Activated naive CD4-positive, alpha-beta T cell treated with anti-CD3 and anti-CD28 coated beads, Interleukin-2, amount 50 U/mL, for 72 hours (primary cell): ENCODE measurements around the gene ZNF831. TPM values are rescaled to one million over a fixed set of nuclear protein-coding genes. Genes with fewer than 3 reads are reported as not detected.

Source experiments
- ATAC-seq, 2 donors: fragments of 150-1000 bp; cut with Tn5 transposase; 2 replicates each; pipeline ENCODE4 v1.10.0; 2021; ENCODE audit warnings: mild to moderate bottlenecking in 2 of 2, moderate library complexity in 2 of 2
- DNase-seq, 2 donors: peaks; one replicate each; pipeline ENCODE4 v3.0.0; 2021 to 2022; ENCODE audit warnings: low spot score in 2 of 2
- H3K27ac Mint-ChIP-seq, 2 donors: one replicate each; pipeline ENCODE4 v1.8.0; 2022; ENCODE audit warnings: mild to moderate bottlenecking in 2 of 2, mixed read lengths in 2 of 2
- H3K36me3 Mint-ChIP-seq, 2 donors: one replicate each; pipeline ENCODE4 v1.8.0; 2022; ENCODE audit warnings: mixed read lengths in 2 of 2
- H3K9me3 Mint-ChIP-seq, 2 donors: one replicate each; pipeline ENCODE4 v1.8.0; 2022; ENCODE audit warnings: mixed read lengths in 2 of 2
- total RNA-seq, 2 donors: library from RNA; stranded (reverse); gene quantifications; one replicate each; pipeline ENCODE4 v1.2.3, GENCODE V29; 2022

Gene ZNF831
- total RNA-seq, 2 donors from 2014 or later, result 6.6 to 12.7 TPM

- Mint-ChIP-seq H3K36me3 (peaks cover 15 to 36% of the 10 kb centered on the region in 2 donors), H3K27ac (peak overlapping the region; percentile 87 to 96), H3K9me3 (no peaks in the 10 kb centered on the region)
- peak; percentile 72 to 74 for ATAC-seq
- DNase-seq, result peak; percentile 63 to 72
Observed at GRCh38 chr20:59149678-59150504, 13.7 kb upstream of the ZNF831 start.

DNA sequence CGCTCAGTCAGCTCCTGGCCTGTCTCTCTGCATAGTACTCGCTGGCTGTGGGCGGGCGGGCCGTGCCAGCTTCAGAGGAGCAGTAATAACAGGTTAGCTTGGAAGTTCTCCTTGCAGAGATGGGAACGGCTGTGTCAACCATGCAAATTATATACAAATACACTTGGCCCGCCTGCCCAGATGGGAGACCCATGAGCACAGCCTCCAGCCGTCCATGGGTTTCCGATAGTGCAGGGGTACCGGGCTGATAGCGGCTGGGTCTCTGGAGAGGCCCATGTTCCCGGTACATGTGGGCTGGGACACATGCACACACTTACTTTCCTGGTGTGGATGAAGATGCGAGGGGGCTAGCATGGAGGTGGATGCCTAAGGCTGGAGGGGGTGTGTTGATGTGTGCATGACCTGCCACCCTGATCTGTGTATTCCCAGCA lies 12.8 kb upstream of the ZNF831 start:
- Mint-ChIP-seq H3K27ac (peak overlapping the region; percentile 56 to 79), H3K36me3 (peaks cover 15 to 36% of the 10 kb centered on the region in 2 donors), H3K9me3 (no peaks in the 10 kb centered on the region)
- DNase-seq (no peak), ATAC-seq (no peak)

DNA sequence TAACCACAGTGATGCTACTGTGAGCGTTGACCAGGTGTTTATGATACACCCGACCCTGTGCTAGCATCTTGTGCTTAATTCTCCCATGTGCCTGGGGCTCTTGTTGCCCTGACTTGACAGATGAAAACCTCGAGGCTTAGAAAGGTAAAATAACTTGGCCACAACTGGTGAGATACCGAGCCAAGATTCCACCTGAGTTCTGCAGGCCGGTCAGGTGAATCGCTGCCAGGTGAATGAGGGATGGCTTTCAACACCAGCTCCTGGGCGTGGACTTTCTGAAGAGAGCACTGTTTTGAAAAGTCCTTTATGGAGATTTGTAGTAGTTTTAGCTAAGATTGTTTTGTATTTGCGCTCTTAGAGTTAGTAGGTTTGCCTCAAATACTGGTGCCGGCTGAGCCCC lies 12.2 kb upstream of the ZNF831 start:
- H3K36me3 Mint-ChIP-seq, result peaks cover 15 to 36% of the 10 kb centered on the region in 2 donors
- H3K27ac Mint-ChIP-seq, result peak overlapping the region; percentile 62 to 79
- no peak for ATAC-seq
- DNase-seq, result no peak
- H3K9me3 Mint-ChIP-seq, result no peaks in the 10 kb centered on the region

GRCh38 chr20:59151820-59152219 lies 11.8 kb upstream of the ZNF831 start:
- Mint-ChIP-seq H3K9me3 (no peaks in the 10 kb centered on the region), H3K27ac (peak overlapping the region; percentile 79 to 84), H3K36me3 (peaks cover 11 to 32% of the 10 kb centered on the region in 2 donors)
- peak; percentile 43 to 87 for ATAC-seq
- DNase-seq, result peak in 1 of 2 donors; percentile 65

DNA sequence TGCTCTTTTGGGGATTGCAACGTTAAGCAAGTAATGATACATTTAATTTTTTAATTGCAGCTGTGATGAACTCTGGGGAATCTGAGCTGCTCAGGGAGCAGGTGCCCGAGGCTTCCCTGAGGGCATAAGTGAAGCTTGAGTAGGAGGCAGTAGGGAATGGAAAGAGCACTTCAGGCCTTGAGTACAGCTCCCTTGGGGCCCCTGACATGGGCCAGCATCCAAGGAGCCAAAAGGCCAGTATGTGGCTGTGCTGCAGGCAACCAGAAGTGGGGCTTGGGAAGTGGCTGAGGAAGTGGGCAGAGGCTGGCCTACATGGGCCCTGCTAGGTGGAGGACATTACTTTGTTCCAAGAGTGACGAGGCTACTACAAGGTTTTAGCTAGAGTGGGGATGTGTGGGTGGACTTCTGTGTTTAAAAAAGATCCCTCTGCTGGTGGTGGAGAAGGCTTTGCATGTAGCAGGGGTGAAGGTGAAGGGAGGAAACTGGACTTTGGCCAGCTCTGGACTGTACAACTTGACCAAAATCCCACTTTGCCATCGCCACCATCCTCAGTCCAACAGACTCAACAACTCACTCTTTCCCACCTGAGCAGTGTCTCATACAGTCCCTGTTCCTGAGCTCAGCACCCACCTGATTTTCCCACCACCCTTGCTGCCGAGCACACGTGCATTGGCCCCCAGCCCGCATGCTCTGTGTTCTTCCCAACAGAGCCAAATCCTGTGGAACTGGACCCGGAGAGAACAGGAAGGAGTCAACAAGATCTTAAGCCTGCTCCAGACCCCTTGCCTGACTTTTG lies 10.9 kb upstream of the ZNF831 start:
- peak overlapping the region; percentile 41 to 79 for H3K27ac Mint-ChIP-seq

DNA sequence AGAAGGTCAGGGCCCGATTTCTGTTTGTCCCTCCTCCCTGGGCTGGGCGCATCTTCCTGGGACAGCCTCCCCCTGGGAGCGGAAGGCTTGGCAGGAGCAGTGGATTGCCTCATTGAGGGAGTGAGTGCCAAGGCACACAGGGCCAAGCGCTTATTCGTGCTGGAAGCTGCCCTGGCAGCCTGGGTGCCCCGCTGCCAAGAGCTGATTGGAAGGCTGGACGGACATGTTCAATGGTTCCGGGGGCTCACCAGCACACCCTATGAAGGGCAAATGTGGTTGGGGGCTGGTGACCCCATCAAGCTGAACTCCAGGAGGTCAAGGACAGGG lies 10.3 kb upstream of the ZNF831 start:
- no peaks in the 10 kb centered on the region for H3K9me3 Mint-ChIP-seq
- H3K27ac Mint-ChIP-seq, result no peak overlapping the region
- ATAC-seq, result no peak
- peaks cover 0 to 20% of the 10 kb centered on the region in 2 donors for H3K36me3 Mint-ChIP-seq
- no peak for DNase-seq

More for the DNA sequence above, 10.9 kb upstream of the ZNF831 start:
- no peak for DNase-seq
- H3K9me3 Mint-ChIP-seq, result no peaks in the 10 kb centered on the region
- no peak for ATAC-seq
- H3K36me3 Mint-ChIP-seq, result peaks cover 5 to 25% of the 10 kb centered on the region in 2 donors

DNA sequence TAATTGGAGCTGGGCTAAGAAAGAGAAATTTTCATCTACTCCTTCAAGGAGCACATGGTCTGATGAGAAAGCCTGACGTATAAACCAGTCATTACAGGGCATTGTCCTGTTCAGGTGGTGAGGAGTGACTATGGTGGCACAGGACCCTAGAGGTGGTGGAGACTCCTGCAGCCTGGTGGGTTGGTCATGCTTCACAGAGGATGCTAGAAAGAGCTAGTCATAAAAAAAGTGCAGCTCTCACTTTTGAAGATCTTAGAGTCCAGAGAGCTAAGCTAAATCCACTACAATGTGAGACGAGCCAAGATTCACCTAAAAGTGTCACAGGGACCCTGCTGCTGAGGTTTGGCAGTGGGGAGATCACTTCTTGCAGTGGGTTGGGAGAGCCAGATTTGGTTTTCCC lies 9.8 kb upstream of the ZNF831 start:
- ATAC-seq (no peak), DNase-seq (no peak)
- no peaks in the 10 kb centered on the region for H3K9me3 Mint-ChIP-seq
- peaks cover 0 to 18% of the 10 kb centered on the region in 2 donors for H3K36me3 Mint-ChIP-seq
- peak overlapping the region in 1 of 2 donors; percentile 5 for H3K27ac Mint-ChIP-seq

DNA sequence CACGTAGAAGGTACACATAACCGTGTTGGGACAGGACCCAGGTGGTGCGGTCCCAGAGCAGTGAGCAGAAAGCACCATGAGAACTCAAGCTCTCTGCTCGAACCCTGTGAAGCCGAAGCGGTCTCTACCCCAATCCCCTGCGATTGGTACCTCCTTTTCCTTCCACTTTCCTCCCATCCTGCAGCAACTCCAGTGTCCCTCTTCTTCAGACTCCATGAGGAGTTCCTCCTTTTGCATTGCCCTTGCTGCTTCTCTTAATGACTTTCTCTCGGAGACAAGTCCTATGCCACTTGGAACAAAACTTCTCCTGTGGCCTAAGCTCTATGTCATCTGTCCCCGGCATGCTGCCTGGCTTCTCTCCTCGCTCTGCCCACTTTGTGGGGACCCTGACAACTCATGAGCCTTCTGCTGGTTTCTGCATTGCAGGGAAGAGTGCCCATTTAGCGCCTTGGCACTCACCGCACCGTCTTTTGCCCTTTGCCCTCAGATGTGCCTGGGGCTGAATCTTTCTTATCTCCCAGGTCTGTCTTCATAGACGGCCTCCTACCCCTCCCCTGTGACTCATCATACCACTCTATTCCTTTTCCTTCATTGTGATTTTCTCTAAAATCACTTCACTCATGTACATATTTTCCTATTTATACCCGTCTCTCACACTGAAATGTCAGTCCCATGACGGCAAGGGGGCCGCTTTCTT lies 9.2 kb upstream of the ZNF831 start:
- ATAC-seq (no peak), DNase-seq (no peak)
- Mint-ChIP-seq H3K9me3 (no peaks in the 10 kb centered on the region), H3K27ac (peak overlapping the region in 1 of 2 donors; percentile 5), H3K36me3 (peaks cover 3 to 14% of the 10 kb centered on the region in 2 donors)

GRCh38 chr20:59157064-59157463 lies 6.6 kb upstream of the ZNF831 start:
- Mint-ChIP-seq H3K36me3 (peaks cover 8 to 11% of the 10 kb centered on the region in 2 donors), H3K9me3 (peaks cover 0 to 4% of the 10 kb centered on the region in 2 donors), H3K27ac (peak overlapping the region; percentile 19 to 90)
- ATAC-seq (no peak), DNase-seq (no peak)

GRCh38 chr20:59157531-59157930 lies 6.1 kb upstream of the ZNF831 start:
- Mint-ChIP-seq H3K27ac (peak overlapping the region; percentile 19 to 90), H3K36me3 (peaks cover 7 to 8% of the 10 kb centered on the region in 2 donors), H3K9me3 (peaks cover 0 to 4% of the 10 kb centered on the region in 2 donors)
- no peak for ATAC-seq
- no peak for DNase-seq

DNA sequence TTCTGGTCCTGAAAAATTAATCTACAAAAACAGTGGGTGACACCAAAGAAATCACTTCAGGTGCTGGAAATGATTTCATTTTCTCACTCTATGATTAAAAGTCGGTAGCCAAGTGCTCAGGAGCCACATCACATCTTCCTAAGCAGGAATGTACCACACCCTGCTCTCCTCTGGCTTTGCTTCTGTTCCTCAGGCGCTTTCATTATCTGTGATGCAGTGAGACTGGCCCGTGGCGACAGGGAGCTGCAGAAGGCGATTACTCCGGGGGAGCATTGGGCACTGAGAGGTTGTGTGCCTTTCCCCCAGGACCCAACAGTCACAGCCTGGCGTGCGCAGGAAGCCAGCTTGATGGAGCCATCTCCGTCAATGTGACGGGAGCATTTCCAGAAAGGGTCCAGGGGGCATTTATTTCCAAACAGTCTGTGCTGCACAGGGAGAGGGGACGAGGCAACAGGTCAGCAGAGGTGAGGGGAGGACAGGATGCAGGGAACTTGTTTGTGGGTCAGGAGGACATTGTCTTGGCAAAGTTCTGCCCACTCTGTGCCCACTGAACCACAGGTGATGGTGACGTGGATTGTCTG lies 5.6 kb upstream of the ZNF831 start:
- Mint-ChIP-seq H3K9me3 (peaks cover 0 to 4% of the 10 kb centered on the region in 2 donors), H3K36me3 (peaks cover 7 to 8% of the 10 kb centered on the region in 2 donors), H3K27ac (peak overlapping the region; percentile 19 to 77)
- DNase-seq (no peak), ATAC-seq (no peak)

DNA sequence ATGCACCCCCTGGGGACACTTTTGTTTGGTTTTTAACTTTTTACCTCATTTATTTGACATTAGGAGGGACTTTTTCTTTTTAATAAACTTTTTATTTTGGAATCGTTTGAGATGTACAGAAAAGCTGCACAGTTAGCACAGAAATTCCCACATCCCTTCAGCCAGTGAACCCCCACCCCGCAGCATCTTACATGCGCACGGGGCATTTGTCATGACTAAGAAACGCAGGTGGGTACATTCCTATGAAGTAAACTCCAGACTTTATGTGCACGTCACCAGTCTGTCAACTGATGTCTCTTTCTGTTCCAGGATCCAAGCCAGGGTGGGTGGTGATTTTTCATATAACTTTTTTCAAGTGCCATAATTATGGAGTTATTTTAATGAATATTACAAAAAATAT lies 4.9 kb upstream of the ZNF831 start:
- no peak for DNase-seq
- ATAC-seq, result no peak
- peaks cover 0 to 4% of the 10 kb centered on the region in 2 donors for H3K9me3 Mint-ChIP-seq
- peaks cover 7 to 8% of the 10 kb centered on the region in 2 donors for H3K36me3 Mint-ChIP-seq
- no peak overlapping the region for H3K27ac Mint-ChIP-seq

DNA sequence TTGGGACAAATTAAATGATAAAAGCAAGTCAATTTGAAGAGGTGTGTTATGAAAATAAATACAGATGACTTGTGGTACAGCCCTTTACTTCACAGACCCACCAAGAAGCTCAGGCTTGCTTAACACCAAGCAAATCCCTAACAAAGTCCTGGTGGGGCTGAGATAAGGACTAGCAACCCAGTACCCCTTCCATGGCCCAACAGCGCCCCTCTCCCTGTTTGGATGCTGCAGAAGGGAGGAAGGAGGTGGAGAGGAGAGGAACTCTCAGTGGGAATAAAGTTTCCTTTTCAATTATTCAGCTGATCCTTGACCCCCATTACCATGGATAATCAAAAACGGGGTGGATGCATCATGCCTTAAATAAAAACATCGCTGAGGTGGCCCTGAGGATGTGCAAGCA lies 4.5 kb upstream of the ZNF831 start:
- Mint-ChIP-seq H3K36me3 (peaks cover 7 to 8% of the 10 kb centered on the region in 2 donors), H3K27ac (peak overlapping the region; percentile 95 to 98), H3K9me3 (peaks cover 0 to 4% of the 10 kb centered on the region in 2 donors)
- no peak for DNase-seq
- ATAC-seq, result peak; percentile 1 to 11

DNA sequence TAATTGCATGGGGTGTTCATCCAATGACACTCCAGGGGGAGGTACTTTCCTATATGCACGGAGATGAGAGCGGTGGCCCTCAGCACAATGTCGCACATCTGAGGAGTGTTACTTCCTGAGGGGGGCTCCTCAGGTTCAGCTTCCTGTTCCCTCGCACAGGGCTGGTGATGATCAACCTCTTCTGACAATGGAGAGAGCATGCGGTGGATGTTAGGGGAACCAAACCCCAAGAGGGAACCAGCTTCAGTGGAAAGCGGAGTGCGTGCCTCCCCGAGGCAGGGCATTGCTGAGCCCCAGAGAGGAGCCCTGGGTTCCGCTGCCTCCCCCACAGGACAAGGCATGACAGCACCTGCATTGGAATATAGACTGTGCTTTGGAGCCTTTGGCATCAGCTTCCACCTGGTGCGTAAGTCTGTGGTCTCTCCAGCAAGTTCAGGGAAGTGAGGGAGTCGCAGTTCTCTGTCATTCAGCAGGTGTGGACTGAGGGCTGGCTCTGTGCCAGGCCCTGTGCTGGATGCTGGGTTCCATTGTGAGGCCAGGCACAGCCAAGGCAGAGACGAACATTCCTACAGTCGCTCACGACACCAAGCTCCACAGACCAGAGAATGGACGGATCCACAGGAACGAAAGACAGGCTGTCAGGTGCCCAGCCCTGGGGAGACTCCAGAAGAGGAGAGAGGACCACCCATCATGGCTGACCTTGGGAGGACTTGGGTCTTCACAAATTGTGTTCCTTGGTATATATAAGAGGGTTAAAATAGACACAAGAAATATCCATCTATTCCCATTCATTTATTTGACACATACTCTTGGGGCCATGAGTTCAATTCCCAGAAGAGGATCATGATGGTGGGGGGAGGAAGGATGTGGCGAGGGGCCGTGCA lies 3.9 kb upstream of the ZNF831 start:
- Mint-ChIP-seq H3K36me3 (peaks cover 7 to 8% of the 10 kb centered on the region in 2 donors), H3K9me3 (peaks cover 0 to 4% of the 10 kb centered on the region in 2 donors), H3K27ac (peak overlapping the region; percentile 95 to 98)
- peak in 1 of 2 donors; percentile 65 for DNase-seq
- peak; percentile 77 to 78 for ATAC-seq

DNA sequence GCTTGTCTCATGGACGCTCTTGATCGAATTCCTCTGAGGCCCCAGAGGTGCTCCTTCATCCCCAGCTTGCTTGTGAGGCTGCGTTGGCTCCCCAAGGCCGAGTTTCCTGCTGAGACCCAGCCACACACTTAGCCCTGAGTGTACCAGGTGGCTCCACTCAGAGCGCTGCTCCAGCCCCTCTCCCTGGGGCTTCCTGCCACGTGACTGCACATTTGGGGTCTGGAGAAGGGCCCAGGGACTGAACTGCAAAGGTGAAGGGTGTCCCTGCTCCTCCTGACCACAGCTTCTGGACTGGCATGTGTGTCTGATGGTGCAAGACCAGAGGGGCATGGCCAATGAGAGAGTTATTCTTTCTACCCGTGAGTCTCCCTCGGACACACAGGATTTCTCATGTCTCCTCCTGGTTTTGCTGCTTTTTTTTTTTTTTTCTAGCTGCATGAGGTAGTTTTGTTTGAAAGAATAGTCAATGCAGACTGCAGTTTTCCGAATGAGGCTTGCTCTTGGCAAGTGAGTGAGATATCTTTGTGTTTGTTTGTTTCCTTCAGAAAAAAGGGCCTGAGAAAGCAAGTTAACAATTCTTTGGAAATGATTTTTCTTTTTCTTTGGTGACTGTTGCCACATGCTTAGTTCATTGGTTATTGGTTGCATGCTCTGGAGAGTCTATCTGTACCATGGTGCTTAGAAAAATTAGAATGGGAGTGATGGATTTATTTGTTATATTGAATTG lies 3.1 kb upstream of the ZNF831 start:
- no peak for ATAC-seq
- no peak for DNase-seq
- peaks cover 0 to 4% of the 10 kb centered on the region in 2 donors for H3K9me3 Mint-ChIP-seq
- H3K36me3 Mint-ChIP-seq, result peaks cover 7 to 9% of the 10 kb centered on the region in 2 donors
- peak overlapping the region; percentile 95 to 98 for H3K27ac Mint-ChIP-seq
